Activated CD4-positive, alpha-beta memory T cell treated with anti-CD3 and anti-CD28 coated beads, Interleukin-2, amount 10 ng/mL, durations not matched to agents 7 days and 5 days (primary cell): ENCODE results near the gene NAA25. TPM values are rescaled to one million over a fixed set of nuclear protein-coding genes. Genes with fewer than 3 reads are reported as not detected.
A peak's percentile ranks its signal among the peaks of the same experiment; 100 is the strongest.

Experiments used
- CTCF ChIA-PET: fragments of 350-600 bp; sonication (Branson Sonifier 250); formaldehyde crosslinking; loops from one replicate; lab custom pipeline; 2021; ENCODE audit warnings: antibody characterized with exemption, inconsistent platforms; lab: Charles Lee
- POLR2A ChIA-PET: fragments of 350-600 bp; sonication (Branson Sonifier 250); formaldehyde crosslinking; loops from one replicate; lab custom pipeline; 2021; ENCODE audit warnings: antibody characterized with exemption; lab: Charles Lee
- DNase-seq: peaks from one replicate; pipeline ENCODE4 v3.0.0-alpha.2; 2020
- H3K27ac Mint-ChIP-seq: one replicate; pipeline ENCODE4 v1.8.0; 2021; ENCODE audit warnings: mild to moderate bottlenecking, mixed read lengths
- H3K27me3 Mint-ChIP-seq: one replicate; pipeline ENCODE4 v1.8.0; 2021; ENCODE audit warnings: mixed read lengths
- H3K36me3 Mint-ChIP-seq: one replicate; pipeline ENCODE4 v1.8.0; 2021; ENCODE audit warnings: low read depth, mixed read lengths
- H3K4me1 Mint-ChIP-seq: one replicate; pipeline ENCODE4 v1.8.0; 2021; ENCODE audit warnings: mixed read lengths
- H3K4me3 Mint-ChIP-seq: one replicate; pipeline ENCODE4 v1.8.0; 2021; ENCODE audit warnings: mild to moderate bottlenecking, mixed read lengths
- H3K9me3 Mint-ChIP-seq: one replicate; pipeline ENCODE4 v1.8.0; 2021; ENCODE audit warnings: mixed read lengths
- total RNA-seq, 2 experiments: library from RNA; stranded (reverse); gene quantifications; one replicate each; pipeline ENCODE4 v1.2.3, GENCODE V29; 2021

The NAA25 gene
- total RNA-seq, 2 experiments from 2014 or later, result 24.2 to 25.0 TPM

GRCh38 chr12:112130441-112130998 is 21.9 kb upstream of the NAA25 start:
- Mint-ChIP-seq H3K9me3 (no peaks in the 10 kb centered on the region), H3K27ac (peak overlapping the region; percentile 89), H3K36me3 (peaks cover 40% of the 10 kb centered on the region), H3K4me3 (peak overlapping the region; percentile 70), H3K4me1 (peaks cover 56% of the 10 kb centered on the region), H3K27me3 (no peaks in the 10 kb centered on the region)
- POLR2A ChIA-PET, result interaction anchor here (0.7 to 13.1 kb wide), 24 partner anchors 9 to 848 kb away, joined by 3 to 343 read pairs (median 4); partner anchors contain the start of genes ERP29, MAPKAPK5, NAA25 and OAS1
- DNase-seq, result no peak
- CTCF ChIA-PET, result interaction anchor here (0.5 to 2.7 kb wide), 11 partner anchors 21 to 1236 kb away, joined by 3 to 18 read pairs (median 4); partner anchors contain the start of genes NAA25 and TMEM116

GRCh38 chr12:112126911-112127310 is 18.3 kb upstream of the NAA25 start:
- H3K36me3 Mint-ChIP-seq, result peaks cover 22% of the 10 kb centered on the region
- peaks cover 52% of the 10 kb centered on the region for H3K4me1 Mint-ChIP-seq

DNA sequence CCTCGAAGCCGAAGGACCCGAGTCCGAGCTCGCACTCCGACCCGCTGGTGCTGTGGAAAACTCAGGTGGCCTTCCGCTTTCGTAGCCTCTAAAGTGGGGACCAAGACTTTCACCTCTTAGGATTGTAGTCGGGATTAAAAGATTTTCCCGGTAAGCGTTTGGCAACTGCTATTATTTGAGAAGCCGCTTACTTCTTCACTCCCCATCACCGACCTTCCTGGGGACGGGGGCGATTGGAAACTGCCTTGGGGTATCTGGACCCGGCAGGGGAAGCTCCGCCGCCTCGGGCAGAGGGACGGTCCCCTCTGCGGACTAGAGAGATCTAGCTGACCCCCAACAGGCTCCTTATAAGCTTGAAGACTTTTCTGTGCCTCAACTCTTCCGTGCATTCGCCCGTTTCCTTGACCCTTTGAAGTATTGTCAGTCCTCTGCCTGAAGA is 17.4 kb upstream of the NAA25 start:
- CTCF ChIA-PET, result interaction anchor here (1.4 to 3.9 kb wide), 3 partner anchors 17 to 112 kb away, joined by 3 to 12 read pairs (median 9); partner anchors contain the start of genes ERP29, NAA25 and TMEM116
- Mint-ChIP-seq H3K36me3 (peaks cover 14% of the 10 kb centered on the region), H3K9me3 (no peaks in the 10 kb centered on the region), H3K4me3 (peak overlapping the region; percentile 89), H3K27ac (peak overlapping the region; percentile 71), H3K4me1 (peaks cover 44% of the 10 kb centered on the region), H3K27me3 (no peaks in the 10 kb centered on the region)
- POLR2A ChIA-PET, result interaction anchor here (0.7 to 13.1 kb wide), 13 partner anchors 13 to 852 kb away, joined by 3 to 343 read pairs (median 6); partner anchors contain the start of genes ERP29, MAPKAPK5, NAA25 and OAS2
- no peak for DNase-seq

More at GRCh38 chr12:112126911-112127310, 18.3 kb upstream of the NAA25 start:
- Mint-ChIP-seq H3K27ac (peak overlapping the region; percentile 71), H3K4me3 (peak overlapping the region; percentile 89), H3K9me3 (no peaks in the 10 kb centered on the region), H3K27me3 (no peaks in the 10 kb centered on the region)
- DNase-seq, result no peak
- ChIA-PET CTCF (interaction anchor here (0.6 to 3.9 kb wide), 4 partner anchors 18 to 113 kb away, joined by 3 to 12 read pairs (median 6); partner anchors contain the start of genes ERP29, NAA25 and TMEM116), POLR2A (interaction anchor here (0.6 to 13.1 kb wide), 7 partner anchors 16 to 274 kb away, joined by 3 to 343 read pairs (median 14); partner anchors contain the start of genes ERP29, NAA25 and TMEM116)

- H3K9me3 Mint-ChIP-seq, result no peaks in the 10 kb centered on the region
- ChIA-PET CTCF (interaction anchor here (0.5 to 3.9 kb wide), 9 partner anchors 13 to 438 kb away, joined by 3 to 12 read pairs (median 3); partner anchors contain the start of genes ERP29, NAA25 and TMEM116), POLR2A (interaction anchor here (0.6 to 13.1 kb wide), 19 partner anchors 14 to 853 kb away, joined by 3 to 343 read pairs (median 4); partner anchors contain the start of genes ERP29, MAPKAPK5, NAA25 and OAS2)
- peaks cover 3% of the 10 kb centered on the region for H3K27me3 Mint-ChIP-seq
- peaks cover 41% of the 10 kb centered on the region for H3K4me1 Mint-ChIP-seq
- H3K36me3 Mint-ChIP-seq, result peaks cover 14% of the 10 kb centered on the region
- peak within 1 kb of the TSS; percentile 89 for H3K4me3 Mint-ChIP-seq
- peak within 1 kb of the TSS; percentile 81 for H3K27ac Mint-ChIP-seq
- peak; percentile 99 for DNase-seq
Observed at GRCh38 chr12:112125250-112125999, 16.8 kb upstream of the NAA25 start, which contains the start of gene TRAFD1. Gene TRAFD1 (plus strand): TSS chr12:112125560. CDS start chr12:112130523, 4,963 bp downstream.

- Mint-ChIP-seq H3K4me3 (peak overlapping the region; percentile 89), H3K36me3 (peaks cover 14% of the 10 kb centered on the region), H3K27ac (no peak overlapping the region), H3K27me3 (peaks cover 3% of the 10 kb centered on the region), H3K9me3 (no peaks in the 10 kb centered on the region), H3K4me1 (peaks cover 38% of the 10 kb centered on the region)
- CTCF ChIA-PET, result interaction anchor here (0.5 to 3.9 kb wide), 8 partner anchors 12 to 437 kb away, joined by 3 to 12 read pairs (median 3); partner anchors contain the start of genes ERP29, NAA25 and TMEM116
- no peak for DNase-seq
- POLR2A ChIA-PET, result interaction anchor here (0.7 to 13.1 kb wide), 15 partner anchors 14 to 286 kb away, joined by 3 to 343 read pairs (median 5); partner anchors contain the start of genes ERP29, NAA25 and TMEM116
Observed at GRCh38 chr12:112124918-112125249, 16.3 kb upstream of the NAA25 start.

DNA sequence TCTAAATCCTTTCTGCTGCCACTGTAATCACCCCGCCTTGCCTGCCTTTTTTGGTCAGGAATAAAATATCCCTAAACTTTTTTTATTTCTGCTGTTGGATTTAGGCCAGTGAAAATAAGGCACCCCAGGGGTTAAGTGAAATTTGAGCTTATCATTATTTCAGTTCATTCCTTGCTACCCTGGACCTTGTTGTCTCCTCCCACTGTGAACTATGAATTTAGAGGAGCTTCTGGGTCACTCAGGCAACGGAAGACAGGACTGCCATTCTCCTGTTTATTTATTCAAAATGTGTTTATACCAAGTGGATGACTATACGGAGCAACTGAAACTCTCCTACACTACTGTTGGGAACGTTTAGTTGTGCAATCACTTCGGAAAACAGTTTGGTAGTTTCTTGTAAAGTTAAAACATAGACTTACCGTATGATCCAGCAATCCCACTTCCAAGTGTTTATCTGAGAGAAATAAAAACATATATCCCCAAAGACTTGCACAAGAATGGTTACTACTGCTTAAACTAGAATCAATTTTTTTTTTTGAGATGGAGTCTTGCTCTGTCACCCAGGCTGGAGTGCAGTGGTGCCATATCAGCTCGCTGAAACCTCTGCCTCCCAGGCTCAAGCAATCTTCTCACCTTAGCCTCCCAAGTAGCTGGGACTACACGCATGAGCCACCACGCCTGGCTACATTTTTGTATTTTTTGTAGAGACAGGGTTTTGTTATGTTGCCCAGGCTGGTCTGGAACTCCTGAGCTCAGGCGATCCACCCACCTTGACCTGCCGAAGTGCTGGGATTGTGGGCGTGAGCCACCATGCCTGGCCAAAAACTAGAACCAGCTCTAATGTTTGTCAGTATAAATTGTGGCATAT is 14.5 kb upstream of the NAA25 start:
- Mint-ChIP-seq H3K9me3 (no peaks in the 10 kb centered on the region), H3K4me1 (peaks cover 24% of the 10 kb centered on the region), H3K27ac (no peak overlapping the region), H3K27me3 (peaks cover 6% of the 10 kb centered on the region), H3K36me3 (peaks cover 12% of the 10 kb centered on the region), H3K4me3 (no peak overlapping the region)
- no peak for DNase-seq
- ChIA-PET POLR2A (interaction anchor here (0.8 to 13.1 kb wide), 3 partner anchors 8 to 110 kb away, joined by 3 to 343 read pairs (median 3); partner anchors contain the start of genes ERP29, NAA25 and TMEM116), CTCF (interaction anchor here (0.8 to 1.6 kb wide), 3 partner anchors 14 to 264 kb away, joined by 3 read pairs; no protein-coding TSS in a partner anchor)

DNA sequence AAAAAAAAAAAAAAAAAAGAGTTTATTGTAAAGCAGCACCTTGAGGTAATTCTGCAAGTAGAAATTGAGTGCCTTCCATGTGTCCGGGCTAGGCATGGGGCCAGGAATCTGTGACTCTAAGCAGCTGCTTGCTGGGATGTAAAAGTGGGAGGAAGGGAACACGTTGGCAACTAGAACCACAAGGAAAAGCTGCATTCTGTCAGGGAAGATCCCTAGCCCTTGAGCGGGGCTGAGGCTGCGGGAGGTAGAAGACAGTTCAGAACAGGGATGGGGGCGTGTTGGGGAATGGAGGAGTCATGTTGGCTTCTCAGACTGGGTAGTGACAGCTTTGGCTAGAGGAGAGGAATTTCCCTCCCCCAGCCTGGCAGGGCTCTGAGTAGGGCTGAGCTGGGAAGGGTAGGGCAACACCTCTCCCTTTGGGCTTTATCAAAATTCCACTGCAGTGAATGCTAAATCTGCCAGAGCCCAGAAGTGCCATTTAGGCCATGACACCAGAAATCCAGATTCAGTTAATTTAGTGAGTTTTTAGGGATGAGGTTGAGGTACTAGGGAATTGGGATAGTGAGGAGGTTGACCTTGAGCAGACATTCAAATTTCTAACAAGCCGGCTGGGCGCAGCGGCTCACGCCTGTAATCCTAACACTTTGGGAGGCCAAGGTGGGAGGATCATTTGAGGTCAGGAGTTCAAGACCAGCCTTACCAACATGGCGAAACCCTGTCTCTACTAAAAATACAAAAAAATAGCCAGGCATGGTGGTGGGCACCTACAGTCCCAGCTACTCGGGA is 13.4 kb upstream of the NAA25 start:
- Mint-ChIP-seq H3K9me3 (no peaks in the 10 kb centered on the region), H3K27me3 (peaks cover 6% of the 10 kb centered on the region), H3K36me3 (peaks cover 9% of the 10 kb centered on the region), H3K4me1 (peaks cover 18% of the 10 kb centered on the region), H3K27ac (no peak overlapping the region), H3K4me3 (no peak overlapping the region)
- POLR2A ChIA-PET, result interaction anchor here (0.6 to 13.1 kb wide), 5 partner anchors 8 to 1842 kb away, joined by 3 to 343 read pairs (median 3); partner anchors contain the start of genes ERP29, NAA25 and TMEM116
- CTCF ChIA-PET, result interaction anchor here (0.8 kb wide), 1 partner anchor 13 kb away, joined by 5 read pairs; no protein-coding TSS in a partner anchor
- DNase-seq, result no peak

- POLR2A ChIA-PET, result interaction anchor here (1.1 to 13.5 kb wide), 4 partner anchors 9 to 105 kb away, joined by 3 to 343 read pairs (median 4); partner anchors contain the start of genes TMEM116 and TRAFD1
- CTCF ChIA-PET, result interaction anchor here (1.4 kb wide), 1 partner anchor 11 kb away, joined by 3 read pairs; no protein-coding TSS in a partner anchor
- no peak overlapping the region for H3K27ac Mint-ChIP-seq
- H3K4me3 Mint-ChIP-seq, result no peak overlapping the region
- peaks cover 11% of the 10 kb centered on the region for H3K4me1 Mint-ChIP-seq
- H3K27me3 Mint-ChIP-seq, result peaks cover 6% of the 10 kb centered on the region
- H3K9me3 Mint-ChIP-seq, result no peaks in the 10 kb centered on the region
- DNase-seq, result no peak
- no peaks in the 10 kb centered on the region for H3K36me3 Mint-ChIP-seq
Observed at GRCh38 chr12:112117685-112118084, 9.1 kb upstream of the NAA25 start.

- H3K4me1 Mint-ChIP-seq, result peaks cover 11% of the 10 kb centered on the region
- H3K36me3 Mint-ChIP-seq, result no peaks in the 10 kb centered on the region
- no peak for DNase-seq
- H3K27ac Mint-ChIP-seq, result peak overlapping the region; percentile 40
- ChIA-PET POLR2A (interaction anchor here (1.4 to 13.5 kb wide), 3 partner anchors 11 to 104 kb away, joined by 3 to 343 read pairs (median 5); partner anchors contain the start of genes TMEM116 and TRAFD1), CTCF (interaction anchor here (0.9 kb wide), 1 partner anchor 171 kb away, joined by 3 read pairs; no protein-coding TSS in a partner anchor)
- H3K27me3 Mint-ChIP-seq, result peaks cover 6% of the 10 kb centered on the region
- no peak overlapping the region for H3K4me3 Mint-ChIP-seq
- H3K9me3 Mint-ChIP-seq, result no peaks in the 10 kb centered on the region
Observed at GRCh38 chr12:112116232-112117060, 7.9 kb upstream of the NAA25 start.
